Measurements from ENCODE around the gene TNPO1.

DNA sequence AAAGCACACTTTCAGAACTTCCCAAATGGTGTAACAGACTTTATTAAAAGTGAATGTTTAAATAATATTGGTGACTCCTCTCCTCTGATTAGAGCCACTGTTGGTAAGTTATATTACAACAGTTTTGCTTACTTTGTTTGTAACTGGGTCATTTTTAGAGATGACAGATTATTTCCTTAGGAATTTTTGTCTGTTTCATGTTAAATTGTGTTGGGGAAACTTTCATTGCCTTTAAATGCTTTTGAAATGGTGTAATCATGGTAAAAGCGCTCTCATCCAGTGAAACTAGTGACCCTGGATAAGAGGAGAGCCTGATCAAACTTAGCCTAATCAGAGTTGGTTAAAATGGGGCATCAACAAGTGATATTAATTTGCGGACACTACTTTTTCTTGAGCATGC lies 39.4 kb downstream of the TNPO1 start:
- TF ChIP-seq, protein P1, sequence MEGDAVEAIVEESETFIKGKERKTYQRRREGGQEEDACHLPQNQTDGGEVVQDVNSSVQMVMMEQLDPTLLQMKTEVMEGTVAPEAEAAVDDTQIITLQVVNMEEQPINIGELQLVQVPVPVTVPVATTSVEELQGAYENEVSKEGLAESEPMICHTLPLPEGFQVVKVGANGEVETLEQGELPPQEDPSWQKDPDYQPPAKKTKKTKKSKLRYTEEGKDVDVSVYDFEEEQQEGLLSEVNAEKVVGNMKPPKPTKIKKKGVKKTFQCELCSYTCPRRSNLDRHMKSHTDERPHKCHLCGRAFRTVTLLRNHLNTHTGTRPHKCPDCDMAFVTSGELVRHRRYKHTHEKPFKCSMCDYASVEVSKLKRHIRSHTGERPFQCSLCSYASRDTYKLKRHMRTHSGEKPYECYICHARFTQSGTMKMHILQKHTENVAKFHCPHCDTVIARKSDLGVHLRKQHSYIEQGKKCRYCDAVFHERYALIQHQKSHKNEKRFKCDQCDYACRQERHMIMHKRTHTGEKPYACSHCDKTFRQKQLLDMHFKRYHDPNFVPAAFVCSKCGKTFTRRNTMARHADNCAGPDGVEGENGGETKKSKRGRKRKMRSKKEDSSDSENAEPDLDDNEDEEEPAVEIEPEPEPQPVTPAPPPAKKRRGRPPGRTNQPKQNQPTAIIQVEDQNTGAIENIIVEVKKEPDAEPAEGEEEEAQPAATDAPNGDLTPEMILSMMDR (IDR thresholded peaks at IDR 0.05; ENCODE audit: low read length) = no peak
- no peak for TF ChIP-seq EZH2 (optimal IDR thresholded peaks at IDR 0.05; ENCODE audit: low read depth, low read length)
